B cell (primary cell): Measurements from ENCODE around the gene MAGI2.

Source experiments
- EZH2 ChIP-seq: IDR thresholded peaks from 2 replicates; pipeline ENCODE4 v1.6.1; 2012; ENCODE audit warnings: borderline replicate concordance, low read depth, mild to moderate bottlenecking, moderate library complexity, low read length; ENCODE audit not compliant: insufficient read depth, poor library complexity, severe bottlenecking
- TF ChIP-seq, protein P1 (sequence below): fragments of 200-600 bp; IDR thresholded peaks from one replicate; pipeline ENCODE4 v1.8.0; 2022; ENCODE audit warnings: antibody characterized with exemption, mild to moderate bottlenecking

DNA sequence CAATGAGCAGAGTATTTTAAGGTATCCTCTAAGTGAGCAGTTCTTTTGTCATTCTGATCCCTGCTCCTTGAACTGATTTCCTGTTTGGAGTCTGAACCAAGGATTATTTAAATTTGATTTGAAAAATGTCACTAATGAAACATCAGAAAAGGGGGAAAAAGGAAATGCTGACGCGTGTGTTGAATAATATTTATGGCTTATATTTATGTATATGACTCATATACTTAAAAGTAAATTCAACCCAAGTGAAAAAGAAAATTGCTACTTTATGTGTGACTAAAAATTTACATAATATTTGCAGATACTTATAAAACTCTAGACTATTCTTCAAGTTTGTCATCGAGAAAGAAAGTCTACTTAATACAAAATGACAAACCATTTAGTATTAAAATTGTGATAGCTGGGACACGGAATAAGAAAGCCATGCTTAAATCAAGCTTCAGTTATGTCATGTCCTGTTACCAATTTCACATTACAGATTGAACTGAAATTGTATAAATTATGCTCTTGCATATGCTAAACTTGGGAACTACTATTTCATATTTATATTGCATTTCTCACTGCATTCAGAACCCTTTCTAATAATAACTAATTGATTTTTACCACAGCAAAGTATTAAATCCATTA is 649.9 kb downstream of the MAGI2 start:
- TF ChIP-seq, protein P1, sequence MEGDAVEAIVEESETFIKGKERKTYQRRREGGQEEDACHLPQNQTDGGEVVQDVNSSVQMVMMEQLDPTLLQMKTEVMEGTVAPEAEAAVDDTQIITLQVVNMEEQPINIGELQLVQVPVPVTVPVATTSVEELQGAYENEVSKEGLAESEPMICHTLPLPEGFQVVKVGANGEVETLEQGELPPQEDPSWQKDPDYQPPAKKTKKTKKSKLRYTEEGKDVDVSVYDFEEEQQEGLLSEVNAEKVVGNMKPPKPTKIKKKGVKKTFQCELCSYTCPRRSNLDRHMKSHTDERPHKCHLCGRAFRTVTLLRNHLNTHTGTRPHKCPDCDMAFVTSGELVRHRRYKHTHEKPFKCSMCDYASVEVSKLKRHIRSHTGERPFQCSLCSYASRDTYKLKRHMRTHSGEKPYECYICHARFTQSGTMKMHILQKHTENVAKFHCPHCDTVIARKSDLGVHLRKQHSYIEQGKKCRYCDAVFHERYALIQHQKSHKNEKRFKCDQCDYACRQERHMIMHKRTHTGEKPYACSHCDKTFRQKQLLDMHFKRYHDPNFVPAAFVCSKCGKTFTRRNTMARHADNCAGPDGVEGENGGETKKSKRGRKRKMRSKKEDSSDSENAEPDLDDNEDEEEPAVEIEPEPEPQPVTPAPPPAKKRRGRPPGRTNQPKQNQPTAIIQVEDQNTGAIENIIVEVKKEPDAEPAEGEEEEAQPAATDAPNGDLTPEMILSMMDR = no peak
- TF ChIP-seq EZH2 = no peak
